PC-9 (cell line): ENCODE results near the gene NEDD9. TPM values are rescaled to one million over a fixed set of nuclear protein-coding genes. Genes with fewer than 3 reads are reported as not detected.

Source experiments
- BruUV-seq: library from RNA; stranded (reverse); fragments of 400-500 nt; replicated peaks from 2 replicates; lab custom pipeline; 2021; lab: Mats Ljungman, UMichigan
- CTCF ChIA-PET: fragments of 300-600 bp; sonication (Branson Sonifier 250); formaldehyde crosslinking; loops from one replicate; lab custom pipeline; 2022; ENCODE audit warnings: antibody characterized with exemption; lab: Charles Lee
- POLR2A ChIA-PET: fragments of 300-600 bp; sonication (Branson Sonifier 250); formaldehyde crosslinking; loops from one replicate; lab custom pipeline; 2022; ENCODE audit warnings: antibody characterized with exemption; ENCODE audit not compliant: unreplicated experiment; lab: Charles Lee
- DNase-seq, 2 experiments: peaks; one replicate each; pipeline versions ENCODE4 v3.0.0 to v3.0.0-alpha.2; 2015 to 2022; ENCODE audit warnings: mixed read lengths in 1 of 2
- H2AFZ ChIP-seq: fragments of 200-600 bp; sonication (generic); 2 replicates; pipeline ENCODE4 v1.8.1; 2017; ENCODE audit warnings: antibody characterized with exemption
- H3F3A ChIP-seq: fragments of 200-600 bp; sonication (generic); 2 replicates; pipeline ENCODE4 v1.8.1; 2017; ENCODE audit warnings: antibody characterized with exemption, mild to moderate bottlenecking, low read depth; ENCODE audit not compliant: insufficient read depth
- H3K27ac ChIP-seq: fragments of 200-600 bp; sonication (generic); 2 replicates; pipeline ENCODE4 v1.6.1; 2016; ENCODE audit warnings: mixed run types
- H3K27me3 ChIP-seq: fragments of 200-600 bp; sonication (generic); 2 replicates; pipeline ENCODE4 v1.6.1; 2016; ENCODE audit warnings: low read depth, mixed run types; ENCODE audit not compliant: insufficient read depth
- H3K36me3 ChIP-seq: fragments of 200-600 bp; sonication (generic); 2 replicates; pipeline ENCODE4 v1.6.1; 2016; ENCODE audit warnings: low read depth, mixed run types
- H3K4me1 ChIP-seq: fragments of 200-600 bp; sonication (generic); replicated peaks from 2 replicates; pipeline ENCODE4 v1.6.1; 2016; ENCODE audit warnings: mixed run types; ENCODE audit not compliant: insufficient read depth
- H3K4me2 ChIP-seq: fragments of 200-600 bp; sonication (generic); 2 replicates; pipeline ENCODE4 v1.6.1; 2017; ENCODE audit warnings: mixed run types
- H3K4me3 ChIP-seq: fragments of 200-600 bp; sonication (generic); 2 replicates; pipeline ENCODE4 v1.6.1; 2016; ENCODE audit warnings: mixed run types
- H3K79me2 ChIP-seq: fragments of 200-600 bp; sonication (generic); 2 replicates; pipeline ENCODE4 v1.6.1; 2017; ENCODE audit warnings: low read depth, mixed run types
- H3K9me2 ChIP-seq: fragments of 200-600 bp; sonication (generic); 2 replicates; pipeline ENCODE4 v1.8.1; 2017; ENCODE audit warnings: mild to moderate bottlenecking; ENCODE audit not compliant: insufficient read depth
- H3K9me3 ChIP-seq: fragments of 200-600 bp; sonication (generic); 2 replicates; pipeline ENCODE4 v1.8.1; 2016; ENCODE audit warnings: low read depth; ENCODE audit not compliant: insufficient read depth
- H4K20me1 ChIP-seq: fragments of 200-600 bp; sonication (generic); 2 replicates; pipeline ENCODE4 v1.8.1; 2017; ENCODE audit not compliant: insufficient read depth
- CTCF ChIP-seq: fragments of 200-600 bp; sonication (generic); conservative IDR thresholded peaks from 2 replicates; pipeline ENCODE4 v1.6.1; 2017; ENCODE audit warnings: mixed run types, antibody characterized with exemption, mild to moderate bottlenecking, moderate library complexity
- EZH2 ChIP-seq: fragments of 200-600 bp; sonication (generic); IDR thresholded peaks from 2 replicates; pipeline ENCODE4 v1.8.0; 2017; ENCODE audit warnings: antibody characterized with exemption, low read depth
- intact Hi-C: fragments of 100-400 bp; cut with micrococcal nuclease; formaldehyde crosslinking; loops from one replicate; pipeline ENCODE4 v1.10.0; 2022; ENCODE audit not compliant: unreplicated experiment
- total RNA-seq: library from RNA; stranded (reverse); gene quantifications from 2 replicates; pipeline ENCODE4 v1.2.3, GENCODE V29; 2021

The NEDD9 gene
- total RNA-seq, 1 experiment from 2014 or later = 57.5 TPM

DNA sequence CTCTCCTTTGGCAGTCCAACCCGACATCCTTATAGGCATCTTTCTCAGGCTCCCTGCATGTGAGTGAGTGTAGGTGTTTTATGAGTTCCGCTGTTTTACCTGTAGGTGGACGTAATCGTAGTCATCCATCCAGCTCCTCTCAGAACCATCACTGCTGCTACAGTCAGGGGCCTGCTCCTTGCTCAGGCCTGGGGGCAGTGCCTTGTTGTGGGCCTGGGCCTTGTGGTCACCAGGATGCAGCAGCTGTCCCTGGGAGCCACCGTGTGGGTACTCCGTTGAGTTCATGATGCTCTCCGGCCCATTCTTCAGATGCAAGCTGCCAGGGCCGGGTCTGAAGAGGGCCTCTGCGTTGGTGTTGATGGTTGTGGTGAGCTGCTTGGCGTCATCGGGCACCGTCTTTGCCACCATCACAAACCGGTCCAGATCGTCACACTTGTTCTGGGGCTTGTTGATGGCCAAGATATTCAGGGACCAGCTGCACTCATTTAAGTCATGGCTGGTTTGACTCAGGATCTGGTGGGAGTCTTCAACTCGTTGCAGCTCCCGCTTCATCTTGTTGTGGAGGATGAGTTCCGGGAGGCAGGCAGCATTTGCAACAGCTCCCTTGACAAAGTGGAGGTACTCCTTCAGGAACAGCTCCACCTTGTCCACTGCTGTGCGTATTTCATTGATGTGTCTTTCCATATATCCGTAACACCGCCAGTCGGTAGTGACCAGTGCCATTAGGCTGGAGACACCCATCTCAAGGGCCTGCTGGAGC, 42.4 kb downstream of the NEDD9 start:
- no TSS peak for BruUV-seq
- POLR2A ChIA-PET = no interaction called here
- TF ChIP-seq EZH2 (no peak), CTCF (no peak)
- Histone ChIP-seq H3K4me3 (no peak overlapping the region), H3K4me2 (no peak overlapping the region), H3K27ac (no peak overlapping the region), H4K20me1 (no peaks in the 10 kb centered on the region), H3K9me3 (no peaks in the 10 kb centered on the region), H3K9me2 (no peaks in the 10 kb centered on the region), H3K36me3 (peaks cover 9% of the 10 kb centered on the region; the same call in 1 of the 2 replicates), H3F3A (no peaks in the 10 kb centered on the region), H2AFZ (no peak overlapping the region), H3K79me2 (no peaks in the 10 kb centered on the region), H3K27me3 (no peaks in the 10 kb centered on the region), H3K4me1 (no peaks in the 10 kb centered on the region)
- CTCF ChIA-PET = no interaction called here
- intact Hi-C loops = no loop called here
- DNase-seq = no peak

- Histone ChIP-seq H3K9me2 (no peaks in the 10 kb centered on the region), H3K27ac (no peak overlapping the region), H3K27me3 (no peaks in the 10 kb centered on the region), H3K4me1 (no peaks in the 10 kb centered on the region), H3K36me3 (peaks cover 9% of the 10 kb centered on the region; the same call in 1 of the 2 replicates), H3K4me3 (no peak overlapping the region), H3K79me2 (no peaks in the 10 kb centered on the region), H4K20me1 (no peaks in the 10 kb centered on the region), H3K9me3 (no peaks in the 10 kb centered on the region), H3F3A (no peaks in the 10 kb centered on the region), H3K4me2 (no peak overlapping the region), H2AFZ (no peak overlapping the region)
- BruUV-seq = no TSS peak
- intact Hi-C loops = no loop called here
- CTCF ChIA-PET = interaction anchor here (0.7 kb wide), 1 partner anchor 52 kb away, joined by 3 read pairs; no protein-coding TSS in a partner anchor
- POLR2A ChIA-PET = interaction anchor here (0.7 kb wide), 1 partner anchor 19 kb away, joined by 6 read pairs; no protein-coding TSS in a partner anchor
- TF ChIP-seq EZH2 = no peak
- DNase-seq = no peak
Observed at GRCh38 chr6:11188161-11188915, 44.1 kb downstream of the NEDD9 start.

GRCh38 chr6:11187301-11187700, 45.2 kb downstream of the NEDD9 start:
- BruUV-seq = no TSS peak
- ChIA-PET CTCF (no interaction called here), POLR2A (no interaction called here)
- Histone ChIP-seq H3K9me3 (no peaks in the 10 kb centered on the region), H4K20me1 (no peaks in the 10 kb centered on the region), H3K36me3 (peaks cover 9% of the 10 kb centered on the region; the same call in 1 of the 2 replicates), H3F3A (no peaks in the 10 kb centered on the region), H3K4me1 (no peaks in the 10 kb centered on the region), H3K79me2 (no peaks in the 10 kb centered on the region), H3K27ac (no peak overlapping the region), H3K4me2 (no peak overlapping the region), H3K27me3 (no peaks in the 10 kb centered on the region), H3K4me3 (no peak overlapping the region), H2AFZ (no peak overlapping the region), H3K9me2 (no peaks in the 10 kb centered on the region)
- no peak for DNase-seq
- TF ChIP-seq EZH2 (no peak), CTCF (no peak)
- intact Hi-C loops = no loop called here
